PFSK-1 (cell line): ENCODE measurements around the gene ADRM1.

Experiments used
- FOXP2 ChIP-seq: optimal IDR thresholded peaks from 2 replicates; pipeline ENCODE3; 2011; ENCODE audit warnings: borderline replicate concordance, control low read depth, inconsistent platforms; ENCODE audit not compliant: insufficient read depth; ENCODE audit errors: extremely low read length, extremely low read depth
- POLR2AphosphoS5 ChIP-seq: IDR thresholded peaks from 2 replicates; pipeline ENCODE4 v1.6.1; 2012; ENCODE audit warnings: low read depth, mild to moderate bottlenecking, control low read depth, low read length, moderate library complexity
- REST ChIP-seq, 2 experiments: IDR thresholded peaks; 2 replicates each; pipeline versions ENCODE4 v1.6.1 to v1.8.0; 2011 to 2012; ENCODE audit warnings: low read depth in 2 of 2, low read length in 2 of 2, control low read depth in 1 of 2, inconsistent platforms in 1 of 2, mild to moderate bottlenecking in 1 of 2, moderate library complexity in 1 of 2; ENCODE audit not compliant: insufficient read depth in 1 of 2
- SIN3A ChIP-seq: IDR thresholded peaks from 2 replicates; pipeline ENCODE4 v1.6.1; 2012; ENCODE audit warnings: mild to moderate bottlenecking, low read length, moderate library complexity, borderline replicate concordance; ENCODE audit not compliant: insufficient read depth
- TAF1 ChIP-seq: IDR thresholded peaks from 2 replicates; pipeline ENCODE4 v1.6.1; 2012; ENCODE audit warnings: low read length, control low read depth, borderline replicate concordance; ENCODE audit not compliant: insufficient read depth

The ADRM1 gene

GRCh38 chr20:62353289-62354030 lies 50.7 kb downstream of the ADRM1 start:
- TF ChIP-seq POLR2AphosphoS5 (no peak), SIN3A (no peak), REST (IDR thresholded peaks at IDR 0.05; ENCODE audit: insufficient read depth in 1 of 2, low read depth in 2 of 2, low read length in 2 of 2) (no peak), FOXP2 (no peak), TAF1 (no peak)

- TF ChIP-seq POLR2AphosphoS5 (no peak), SIN3A (no peak), FOXP2 (no peak), TAF1 (no peak)
Observed at GRCh38 chr20:62354031-62354808, 51.4 kb downstream of the ADRM1 start.

- TF ChIP-seq SIN3A: no peak
- TF ChIP-seq POLR2AphosphoS5: no peak
- no peak for TF ChIP-seq FOXP2
- no peak for TF ChIP-seq REST (IDR thresholded peaks at IDR 0.05; ENCODE audit: insufficient read depth in 1 of 2, low read depth in 2 of 2, low read length in 2 of 2)
- TF ChIP-seq TAF1: no peak
Observed at GRCh38 chr20:62354811-62355341, 52.1 kb downstream of the ADRM1 start.

GRCh38 chr20:62355516-62355877 lies 52.7 kb downstream of the ADRM1 start:
- TF ChIP-seq TAF1: no peak
- no peak for TF ChIP-seq POLR2AphosphoS5
- no peak for TF ChIP-seq FOXP2
- TF ChIP-seq SIN3A: no peak
- no peak for TF ChIP-seq REST (IDR thresholded peaks at IDR 0.05; ENCODE audit: insufficient read depth in 1 of 2, low read depth in 2 of 2, low read length in 2 of 2)

- TF ChIP-seq POLR2AphosphoS5: no peak
- no peak for TF ChIP-seq TAF1
- TF ChIP-seq REST (IDR thresholded peaks at IDR 0.05; ENCODE audit: insufficient read depth in 1 of 2, low read depth in 2 of 2, low read length in 2 of 2): no peak
- no peak for TF ChIP-seq SIN3A
- TF ChIP-seq FOXP2: no peak
Observed at GRCh38 chr20:62355878-62356588, 53.2 kb downstream of the ADRM1 start.
